Stomach (tissue), 9 donors: Measurements from ENCODE around the gene SRSF1. TPM values are rescaled to one million over a fixed set of nuclear protein-coding genes. Genes with fewer than 3 reads are reported as not detected.

Experiments
- DNase-seq, 2 donors: peaks; one replicate each; pipeline versions ENCODE4 v3.0.0 to v3.0.0-alpha.2; 2013 to 2019
- H3K27ac ChIP-seq, 5 donors: fragments of 200-600 bp in 4 of 5; sonication (generic) in 4 of 5; one replicate each; pipeline ENCODE4 v1.5.1; 2013 to 2019; ENCODE audit warnings: mild to moderate bottlenecking in 1 of 5, moderate library complexity in 1 of 5
- H3K27me3 ChIP-seq, 3 donors: fragments of 200-600 bp; sonication (generic); one replicate each; pipeline ENCODE4 v1.5.1; 2017 to 2019; ENCODE audit warnings: mixed run types in 1 of 3
- H3K36me3 ChIP-seq, 4 donors: fragments of 200-600 bp; sonication (generic); 1 replicate in 3 of 4; 2 replicates in 1 of 4; pipeline ENCODE4 v1.5.1; 2016 to 2019
- H3K4me1 ChIP-seq, 4 donors: fragments of 200-600 bp; sonication (generic); one replicate each; pipeline ENCODE4 v1.5.1; 2016 to 2019
- H3K4me3 ChIP-seq, 4 donors: fragments of 200-600 bp; sonication (generic) in 3 of 4; one replicate each; pipeline ENCODE4 v1.5.1; 2016 to 2019; ENCODE audit warnings: mild to moderate bottlenecking in 1 of 4
- H3K9me3 ChIP-seq, 4 donors: fragments of 200-600 bp; sonication (generic); one replicate each; pipeline ENCODE4 v1.5.1; 2016 to 2019
- CTCF ChIP-seq, 7 experiments: fragments of 450-650 bp in 4 of 7; fragments of 200-600 bp in 3 of 7; sonication (generic) in 3 of 7; IDR thresholded peaks; one replicate each; pipeline ENCODE4 v1.5.1; 2016 to 2019; ENCODE audit warnings: antibody characterized with exemption in 7 of 7, control low read depth in 2 of 7, mild to moderate bottlenecking in 1 of 7
- EP300 ChIP-seq: sonication (generic); formaldehyde crosslinking; IDR thresholded peaks from one replicate; pipeline ENCODE4 v1.6.1; 2017; ENCODE audit warnings: antibody characterized with exemption
- POLR2A ChIP-seq, 4 donors: fragments of 450-650 bp; IDR thresholded peaks; one replicate each; pipeline ENCODE4 v1.6.1; 2016; ENCODE audit warnings: antibody characterized with exemption in 4 of 4, control low read depth in 2 of 4, mild to moderate bottlenecking in 1 of 4, moderate library complexity in 1 of 4
- POLR2AphosphoS5 ChIP-seq, 3 donors: sonication (generic); formaldehyde crosslinking; IDR thresholded peaks; one replicate each; pipeline ENCODE4 v1.6.1; 2016; ENCODE audit warnings: antibody characterized with exemption in 3 of 3
- WGBS, 5 donors: extraction: QIAGEN DNeasy Blood & Tissue Kit in 3 of 5; methylation state at CpG; one replicate each; pipeline versions ENCODE4 v1.1.5 to v1.1.7; 2013 to 2018; 5-methylcytosine and 5-hydroxymethylcytosine counted together
- intact Hi-C: fragments of 100-400 bp; cut with DNase I; formaldehyde crosslinking; loops from one replicate; pipeline ENCODE4 v1.15.1; 2023; ENCODE audit warnings: low total_unique reads
- polyA plus RNA-seq, 3 donors: library from polyadenylated mRNA; stranded (reverse); fragments of 200-250 nt; gene quantifications; one replicate each; pipeline ENCODE4 v1.2.3, GENCODE V29; 2013
- total RNA-seq, 5 donors: library from RNA; depleted of rRNA; stranded (reverse); fragments of >200 nt; gene quantifications; one replicate each; pipeline versions ENCODE4 v1.1.0 to v1.2.3, GENCODE V29; 2014 to 2016
- donor health status: healthy with polysubstance abuse.
- donor health status: Bipolar disorder and iron deficiency.
- donor health status: healthy.

SRSF1 gene
- total and polyA plus RNA-seq, 8 donors: 81.7 to 351 (median 171) TPM

DNA sequence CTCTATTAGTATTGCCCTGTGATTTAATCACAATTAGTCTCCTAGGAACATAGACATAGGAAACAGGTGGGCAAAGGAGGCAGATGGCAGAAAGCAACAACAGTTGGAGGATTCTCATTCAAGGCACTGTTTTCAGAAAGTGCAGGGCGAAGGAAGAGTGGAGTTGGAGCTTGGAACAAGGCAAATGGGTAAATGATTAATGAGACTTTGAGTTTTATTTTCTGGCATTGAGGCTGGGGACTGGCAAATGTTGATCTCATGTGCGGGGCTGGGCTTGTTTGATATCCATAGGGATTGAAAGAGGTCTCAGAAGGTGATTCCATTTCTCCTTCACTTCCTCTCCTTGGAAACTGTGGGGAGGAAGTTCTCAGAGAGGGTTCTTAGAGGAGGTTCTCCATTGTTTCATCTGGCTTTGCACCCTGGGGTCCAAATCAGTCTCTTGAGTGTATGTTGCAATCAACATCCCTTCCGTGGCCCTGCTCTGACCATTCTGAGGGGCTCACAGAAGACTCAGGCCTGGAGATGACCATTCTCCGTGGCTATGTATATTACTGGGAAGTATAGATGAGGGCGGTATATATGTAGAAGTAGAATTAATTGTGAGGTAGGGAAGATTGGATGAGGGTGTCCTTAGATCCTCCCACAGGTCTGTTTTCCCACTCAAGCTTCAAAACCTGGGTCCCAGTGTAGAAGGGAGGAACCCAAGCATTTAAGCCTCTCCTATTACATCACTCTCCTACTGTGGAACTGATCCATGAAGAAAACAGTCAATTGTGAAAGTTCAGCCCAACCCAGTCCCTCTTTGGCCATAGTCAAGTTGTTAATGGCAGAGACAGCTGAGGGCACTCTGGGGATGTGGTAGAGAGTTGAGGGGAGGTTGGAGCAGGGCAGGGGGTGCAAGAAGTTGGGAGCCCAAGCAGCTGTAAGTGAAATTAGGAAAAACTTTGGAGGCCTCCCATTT lies 36.5 kb upstream of the SRSF1 start:
- no peaks in the 10 kb centered on the region for H3K4me1 ChIP-seq
- intact Hi-C loops: no loop called here
- peaks cover 0 to 37% (median 0%) of the 10 kb centered on the region in 3 donors for H3K27me3 ChIP-seq
- no peak for DNase-seq
- no peak for TF ChIP-seq EP300
- TF ChIP-seq POLR2AphosphoS5 (IDR thresholded peaks at IDR 0.05): no peak
- no peak for TF ChIP-seq CTCF (IDR thresholded peaks at IDR 0.05)
- no peak for TF ChIP-seq POLR2A (IDR thresholded peaks at IDR 0.05)
- H3K27ac ChIP-seq: no peak overlapping the region
- H3K36me3 ChIP-seq: no peaks in the 10 kb centered on the region
- H3K4me3 ChIP-seq: no peak overlapping the region
- WGBS, 5 donors: 58 to 81% (median 72%) methylated on average over 5 of the region's 5 CpGs
- no peaks in the 10 kb centered on the region for H3K9me3 ChIP-seq

DNA sequence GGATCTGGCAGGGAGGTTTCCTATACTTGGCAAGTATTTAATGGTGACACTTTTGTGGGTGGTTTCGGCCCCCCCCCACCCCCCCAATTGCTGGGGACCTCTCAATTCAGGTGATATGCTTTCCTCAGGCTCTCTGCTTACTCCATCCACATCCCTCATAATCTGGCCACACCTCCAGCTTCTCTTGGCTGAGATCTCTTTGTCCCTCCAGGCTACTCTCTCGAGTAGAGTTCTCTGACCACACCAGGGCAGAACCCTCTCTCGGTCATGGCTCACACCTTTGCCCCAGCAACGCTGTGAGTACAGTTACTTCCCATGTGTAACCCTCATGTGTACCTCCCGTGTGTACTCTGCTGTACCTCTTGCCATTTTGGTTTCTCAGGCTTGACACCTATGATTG lies 34.1 kb upstream of the SRSF1 start:
- TF ChIP-seq POLR2A (IDR thresholded peaks at IDR 0.05) (no peak), EP300 (no peak), CTCF (IDR thresholded peaks at IDR 0.05) (no peak), POLR2AphosphoS5 (IDR thresholded peaks at IDR 0.05) (no peak)
- H3K4me3 ChIP-seq: no peak overlapping the region
- H3K27me3 ChIP-seq: peaks cover 0 to 41% (median 0%) of the 10 kb centered on the region in 3 donors
- WGBS, 5 donors: 41 to 58% (median 51%) methylated on average over 5 of the region's 5 CpGs
- DNase-seq: no peak
- no peaks in the 10 kb centered on the region for H3K9me3 ChIP-seq
- no peaks in the 10 kb centered on the region for H3K4me1 ChIP-seq
- no peaks in the 10 kb centered on the region for H3K36me3 ChIP-seq
- H3K27ac ChIP-seq: no peak overlapping the region
- intact Hi-C loops: no loop called here

- no peak for TF ChIP-seq EP300
- TF ChIP-seq CTCF (IDR thresholded peaks at IDR 0.05): no peak
- no peak for TF ChIP-seq POLR2AphosphoS5 (IDR thresholded peaks at IDR 0.05)
- Histone ChIP-seq H3K9me3 (no peaks in the 10 kb centered on the region), H3K27ac (no peak overlapping the region), H3K36me3 (no peaks in the 10 kb centered on the region), H3K4me3 (no peak overlapping the region), H3K27me3 (peaks cover 0 to 41% (median 0%) of the 10 kb centered on the region in 3 donors), H3K4me1 (no peaks in the 10 kb centered on the region)
- 66 to 76% (median 71%) methylated on average over 6 to 8 of the region's 8 CpGs for WGBS, 5 donors
- no peak for DNase-seq
- intact Hi-C loops: no loop called here
Observed at GRCh38 chr17:58040386-58040785, 33.3 kb upstream of the SRSF1 start.

DNA sequence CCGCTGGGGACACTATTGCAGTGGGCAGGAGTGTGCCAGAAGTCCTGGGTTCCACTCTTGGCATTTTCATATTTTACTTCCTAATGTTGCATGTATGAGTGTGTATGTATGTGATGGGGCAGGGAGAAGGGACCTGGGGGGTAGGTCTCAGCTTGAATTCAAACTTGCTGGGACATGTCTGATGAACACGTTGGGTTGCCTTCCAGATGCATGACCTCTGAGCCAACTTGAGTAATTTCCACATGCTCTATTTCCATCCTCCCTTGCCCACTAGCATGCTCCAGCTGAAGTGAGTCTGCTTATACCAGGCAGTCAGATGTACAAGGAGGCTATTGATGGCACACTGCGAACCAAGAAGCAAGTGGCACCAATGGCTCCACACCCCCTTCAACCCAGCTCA lies 32.9 kb upstream of the SRSF1 start:
- H3K27me3 ChIP-seq: peaks cover 0 to 44% (median 0%) of the 10 kb centered on the region in 3 donors
- no peak overlapping the region for H3K4me3 ChIP-seq
- WGBS, 5 donors: 71 to 90% (median 84%) methylated on average over 2 to 3 of the region's 3 CpGs
- H3K36me3 ChIP-seq: no peaks in the 10 kb centered on the region
- H3K9me3 ChIP-seq: no peaks in the 10 kb centered on the region
- TF ChIP-seq POLR2A (IDR thresholded peaks at IDR 0.05) (no peak), CTCF (IDR thresholded peaks at IDR 0.05) (no peak), POLR2AphosphoS5 (IDR thresholded peaks at IDR 0.05) (no peak), EP300 (no peak)
- intact Hi-C loops: no loop called here
- H3K27ac ChIP-seq: no peak overlapping the region
- DNase-seq: no peak
- H3K4me1 ChIP-seq: no peaks in the 10 kb centered on the region
